ENCODE results near the gene ASIC3. TPM values are rescaled to one million over a fixed set of nuclear protein-coding genes. Genes with fewer than 3 reads are reported as not detected.
A peak's percentile ranks its signal among the peaks of the same experiment; 100 is the strongest.

The ASIC3 gene
- total and polyA plus RNA-seq, 2 of the 8 experiments (the other 6 are each of a cell fraction or from before 2014, with no cell fraction given), result 1.6 to 1.9 TPM

- Histone ChIP-seq H2AFZ (ENCODE audit: low read length) (no peak overlapping the region), H3K79me2 (ENCODE audit: control insufficient read depth in 1 of 2, insufficient read depth in 2 of 2, low read length in 2 of 2) (peaks cover 0 to 8% of the 10 kb centered on the region in 2 experiments; a peak in 1 of 4 replicates), H3K79me1 (ENCODE audit: low read depth, low read length) (peaks cover 6% of the 10 kb centered on the region; the same call in 1 of the 2 replicates), H2BK120ac (replicated peaks; ENCODE audit: low read depth, low read length) (no peak overlapping the region), H3K9ac (replicated peaks in 1 of 4; ENCODE audit: extremely low read depth in 1 of 4, low read depth in 3 of 4, low read length in 3 of 4) (peak overlapping the region in 2 of 4 experiments; percentile 20 to 28; a peak in 2 of 7 replicates), H3K27ac (ENCODE audit: low read depth, low read length) (peak overlapping the region; percentile 69; the same call in 1 of the 2 replicates), H3K56ac (replicated peaks; ENCODE audit: insufficient read length, low read depth, low read length) (peak overlapping the region; percentile 65), H3K23ac (ENCODE audit: insufficient read length) (no peak overlapping the region), H3K23me2 (ENCODE audit: low read depth, low read length) (peaks cover 25% of the 10 kb centered on the region), H2AK5ac (ENCODE audit: low read depth, low read length) (no peak overlapping the region; the same call in 1 of the 2 replicates), H2BK12ac (ENCODE audit: low read depth, low read length) (peak overlapping the region; percentile 84; the same call in 1 of the 2 replicates), H3K4me2 (ENCODE audit: insufficient read depth in 1 of 2, low read depth in 2 of 2, low read length in 2 of 2) (peak overlapping the region; percentile 86 to 88), H3K36me3 (ENCODE audit: control insufficient read depth in 2 of 4, insufficient read depth in 4 of 4, low read length in 3 of 4) (peaks cover 3 to 28% (median 14%) of the 10 kb centered on the region in 4 experiments; a peak in 6 of 8 replicates), H3K27me3 (replicated peaks in 1 of 4; ENCODE audit: control insufficient read depth in 3 of 4, extremely low read depth in 1 of 4, insufficient read depth in 3 of 4, low read length in 3 of 4) (peaks cover 0 to 2% (median 0%) of the 10 kb centered on the region in 4 experiments; a peak in 2 of 7 replicates), H3K4me1 (replicated peaks in 1 of 4; ENCODE audit: control insufficient read depth in 3 of 4, insufficient read depth in 4 of 4, low read length in 3 of 4) (peaks cover 12 to 37% (median 32%) of the 10 kb centered on the region in 4 experiments), H3K4ac (replicated peaks; ENCODE audit: insufficient read length, low read depth, low read length) (no peak overlapping the region), H4K5ac (ENCODE audit: insufficient read length, low read depth, low read length) (peak overlapping the region; percentile 89), H3K4me3 (ENCODE audit: extremely low read depth in 1 of 4, insufficient read depth in 2 of 4, low read depth in 3 of 4, low read length in 4 of 4) (peak overlapping the region; percentile 36 to 91 (median 46)), H2BK20ac (ENCODE audit: low read length) (no peak overlapping the region), H3K9me3 (ENCODE audit: insufficient read depth in 2 of 2, low read depth in 1 of 2, low read length in 1 of 2) (no peaks in the 10 kb centered on the region), H3K18ac (ENCODE audit: extremely low read depth, low read length) (peak overlapping the region; percentile 95), H2BK15ac (ENCODE audit: low read length) (no peak overlapping the region), H2BK5ac (ENCODE audit: low read depth, low read length) (peak overlapping the region; percentile 87; the same call in 1 of the 2 replicates), H4K91ac (replicated peaks; ENCODE audit: insufficient read length, low read length) (peak overlapping the region; percentile 93), H4K8ac (ENCODE audit: extremely low read depth, insufficient read depth, low read length) (peak overlapping the region; percentile 83; the same call in 1 of the 2 replicates), H3K14ac (ENCODE audit: insufficient read length) (no peak overlapping the region), H4K20me1 (replicated peaks in 1 of 2; ENCODE audit: control insufficient read depth in 1 of 2, insufficient read depth in 2 of 2, low read length in 2 of 2) (peaks cover 5 to 9% of the 10 kb centered on the region in 2 experiments)
- DNase-seq (ENCODE audit: low read depth in 1 of 2, low spot score in 2 of 2) (peak; percentile 92 to 95), FAIRE-seq (no peak)
- 1% methylated on average over 33 of the region's 43 CpGs; no CpG with 5 or more reads in 1 of the 2 experiments for WGBS, 2 experiments (ENCODE audit: extremely low coverage in 1 of 2, insufficient coverage in 1 of 2, insufficient read length in 1 of 2, insufficient replicate concordance in 2 of 2, low coverage in 1 of 2, low lambda C conversion rate in 2 of 2, missing lambda C conversion rate in 1 of 2)
- ChIA-PET POLR2A (ENCODE audit: partially characterized antibody) (interaction anchor here (0.7 to 7.9 kb wide), 15 partner anchors 8 to 190 kb away, joined by 3 to 77 read pairs (median 5); partner anchors contain the start of genes ABCB8, AGAP3 and FASTK), CTCF (ENCODE audit: partially characterized antibody) (interaction anchor here (0.9 to 9.7 kb wide), 21 partner anchors 10 to 181 kb away, joined by 3 to 88 read pairs (median 4); partner anchors contain the start of genes ABCB8 and AGAP3)
- TF ChIP-seq SAP30 (IDR thresholded peaks at IDR 0.05; ENCODE audit: insufficient read depth, insufficient replicate concordance, low read length) (peak; percentile 68), RXRA (IDR thresholded peaks at IDR 0.05; ENCODE audit: insufficient read depth, low read depth, low read length) (no peak), E2F6 (IDR thresholded peaks at IDR 0.05) (peak; percentile 89), CEBPB (IDR thresholded peaks at IDR 0.05; ENCODE audit: low read depth, low read length) (no peak), CTBP2 (IDR thresholded peaks at IDR 0.05; ENCODE audit: borderline replicate concordance, insufficient read depth, insufficient read length, low read length) (peak; percentile 76), CREB1 (IDR thresholded peaks at IDR 0.05) (no peak; the same call in 1 of the 2 replicates)
Observed at GRCh38 chr7:151062399-151063211, 14.3 kb downstream of the ASIC3 start.
